Liver (tissue), 3 donors: ENCODE data around the gene EXD3.

Source experiments
- GABPA ChIP-seq, 2 donors: IDR thresholded peaks in 1 of 2; conservative IDR thresholded peaks in 1 of 2; 2 replicates each; pipeline ENCODE4 v1.6.1; 2016; ENCODE audit warnings: antibody characterized with exemption in 2 of 2, mild to moderate bottlenecking in 1 of 2, moderate library complexity in 1 of 2
- HNF4G ChIP-seq: IDR thresholded peaks from 2 replicates; pipeline ENCODE4 v1.6.1; 2016; ENCODE audit warnings: antibody characterized with exemption
- JUND ChIP-seq, 2 donors: IDR thresholded peaks; 2 replicates each; pipeline ENCODE4 v1.6.1; 2016; ENCODE audit warnings: antibody characterized with exemption in 2 of 2
- TF ChIP-seq, protein P1 (sequence below): fragments of 150-350 bp; IDR thresholded peaks from 2 replicates; pipeline ENCODE4 v1.5.1; 2017; ENCODE audit warnings: improper control_type of control experiment, low read depth, low read length; ENCODE audit not compliant: missing input control
- donor health status: healthy.
- donor health status: healthy.

DNA sequence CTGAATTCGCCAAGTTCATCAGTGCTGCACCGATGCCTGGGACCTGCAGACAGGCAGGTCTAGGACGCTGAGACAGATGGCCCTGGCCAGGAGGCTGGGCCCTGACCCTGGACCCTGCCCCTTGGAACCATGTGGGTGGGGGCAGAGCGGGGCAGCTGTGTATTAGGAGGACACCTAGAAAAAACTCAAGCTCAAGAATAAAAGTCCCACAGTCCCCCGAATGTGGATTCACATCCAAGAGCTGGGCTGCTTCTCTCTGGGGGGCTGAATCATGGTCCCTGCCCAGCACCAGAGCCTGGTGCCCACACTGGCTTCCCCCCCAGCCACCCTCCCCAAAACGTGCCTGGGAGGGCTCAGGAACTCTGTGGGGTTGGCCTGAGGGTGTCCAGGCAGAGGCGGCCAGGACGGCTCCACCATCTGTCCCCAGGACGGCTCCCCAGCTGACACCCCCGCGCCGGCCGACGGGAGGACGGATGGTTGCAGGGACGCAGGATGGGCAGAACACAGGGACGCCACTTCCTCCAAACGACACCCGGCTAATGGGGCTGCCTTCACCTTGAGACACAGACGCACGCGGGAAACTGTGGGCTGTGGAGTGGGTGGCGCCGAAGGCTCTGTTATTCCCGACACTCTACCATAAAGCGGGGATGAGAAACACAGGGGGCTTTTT, 34.9 kb downstream of the EXD3 start:
- TF ChIP-seq, protein P1, sequence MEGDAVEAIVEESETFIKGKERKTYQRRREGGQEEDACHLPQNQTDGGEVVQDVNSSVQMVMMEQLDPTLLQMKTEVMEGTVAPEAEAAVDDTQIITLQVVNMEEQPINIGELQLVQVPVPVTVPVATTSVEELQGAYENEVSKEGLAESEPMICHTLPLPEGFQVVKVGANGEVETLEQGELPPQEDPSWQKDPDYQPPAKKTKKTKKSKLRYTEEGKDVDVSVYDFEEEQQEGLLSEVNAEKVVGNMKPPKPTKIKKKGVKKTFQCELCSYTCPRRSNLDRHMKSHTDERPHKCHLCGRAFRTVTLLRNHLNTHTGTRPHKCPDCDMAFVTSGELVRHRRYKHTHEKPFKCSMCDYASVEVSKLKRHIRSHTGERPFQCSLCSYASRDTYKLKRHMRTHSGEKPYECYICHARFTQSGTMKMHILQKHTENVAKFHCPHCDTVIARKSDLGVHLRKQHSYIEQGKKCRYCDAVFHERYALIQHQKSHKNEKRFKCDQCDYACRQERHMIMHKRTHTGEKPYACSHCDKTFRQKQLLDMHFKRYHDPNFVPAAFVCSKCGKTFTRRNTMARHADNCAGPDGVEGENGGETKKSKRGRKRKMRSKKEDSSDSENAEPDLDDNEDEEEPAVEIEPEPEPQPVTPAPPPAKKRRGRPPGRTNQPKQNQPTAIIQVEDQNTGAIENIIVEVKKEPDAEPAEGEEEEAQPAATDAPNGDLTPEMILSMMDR = no peak
- TF ChIP-seq GABPA (IDR thresholded peaks at IDR 0.05 in 1 of 2, conservative IDR thresholded peaks at IDR 0.05 in 1 of 2) (no peak), HNF4G (no peak), JUND (IDR thresholded peaks at IDR 0.05) (no peak)
